Measurements from ENCODE around the gene ITGAE. TPM values are rescaled to one million over a fixed set of nuclear protein-coding genes. Genes with fewer than 3 reads are reported as not detected.

ITGAE gene
- total RNA-seq, 1 donor from 2014 or later: 13.3 TPM

DNA sequence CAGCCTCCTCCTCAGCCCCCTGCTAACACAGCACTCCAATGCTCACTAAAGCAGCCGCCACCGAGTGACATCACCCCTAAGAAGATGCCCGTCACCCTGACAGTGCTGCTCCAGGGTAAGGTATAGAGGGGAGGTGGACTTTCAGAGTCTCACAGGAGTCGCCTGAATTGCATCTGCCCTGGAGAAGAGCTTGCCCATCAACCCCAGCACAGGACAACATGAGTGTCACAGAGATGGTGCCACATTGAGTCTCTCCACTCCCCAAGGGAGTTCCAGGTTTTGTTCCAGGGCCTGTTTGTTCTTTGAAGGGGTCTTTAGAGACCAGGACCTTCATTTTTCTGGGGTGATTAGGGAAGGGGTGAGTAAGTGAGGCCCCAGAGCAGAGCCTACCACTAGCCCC lies 102.8 kb downstream of the ITGAE start:
- no peak for DNase-seq (ENCODE audit: extremely low read depth, low read depth, low spot score)

- DNase-seq (ENCODE audit: extremely low read depth, low read depth, low spot score): no peak
Measured at GRCh38 chr17:3697103-3697476, 103.9 kb downstream of the ITGAE start.

GRCh38 chr17:3695723-3696411 lies 105.1 kb downstream of the ITGAE start, which contains the start of gene P2RX5:
Gene P2RX5, minus strand, starts transcription at chr17:3696155. Its CDS starts 150 bp downstream, at chr17:3696005.
- no peak for DNase-seq (ENCODE audit: extremely low read depth, low read depth, low spot score)

- no peak for DNase-seq (ENCODE audit: extremely low read depth, low read depth, low spot score)
Measured at GRCh38 chr17:3695129-3695722, 105.8 kb downstream of the ITGAE start.

DNA sequence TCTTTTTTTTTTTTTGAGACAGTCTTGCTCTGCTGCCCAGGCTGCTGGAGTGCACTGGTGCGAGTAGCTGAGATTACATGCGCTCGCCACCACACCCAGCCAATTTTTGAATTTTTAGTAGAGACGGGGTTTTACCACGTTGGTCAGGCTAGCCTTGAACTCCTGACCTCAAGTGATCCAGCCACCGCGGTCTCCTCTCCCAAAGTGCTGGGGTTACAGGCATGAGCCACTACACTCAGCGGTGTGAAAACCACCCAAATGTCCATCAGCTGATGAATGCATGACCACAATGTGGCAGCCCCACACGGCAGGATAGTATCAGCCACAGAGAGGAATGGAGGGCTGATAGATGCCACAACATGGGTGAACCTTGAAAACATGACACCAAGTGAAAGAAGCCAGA lies 107.2 kb downstream of the ITGAE start:
- DNase-seq (ENCODE audit: extremely low read depth, low read depth, low spot score): no peak

GRCh38 chr17:3693141-3693540 lies 107.8 kb downstream of the ITGAE start:
- DNase-seq (ENCODE audit: extremely low read depth, low read depth, low spot score): no peak

DNA sequence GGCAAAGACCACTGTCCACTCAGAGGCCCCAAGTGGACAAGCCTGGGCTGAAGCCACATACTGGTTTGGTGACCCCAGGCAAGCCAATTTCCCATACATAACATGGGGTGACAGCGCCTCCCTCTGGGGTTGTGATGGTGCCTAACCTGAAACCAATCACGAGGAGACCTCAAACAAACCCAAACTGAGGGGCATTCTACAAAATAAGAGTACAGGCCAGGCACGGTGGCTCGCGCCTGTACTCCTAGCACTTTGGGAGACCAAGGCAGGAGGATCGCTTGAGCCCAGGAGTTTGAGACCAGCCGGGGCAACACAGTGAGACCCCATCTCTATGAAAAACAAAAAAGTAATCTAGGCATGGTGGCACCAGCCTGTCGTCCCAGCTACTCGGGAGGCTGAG lies 108.6 kb downstream of the ITGAE start:
- DNase-seq (ENCODE audit: extremely low read depth, low read depth, low spot score): no peak

- no peak for DNase-seq (ENCODE audit: extremely low read depth, low read depth, low spot score)
Measured at GRCh38 chr17:3691617-3692067, 109.3 kb downstream of the ITGAE start.

DNA sequence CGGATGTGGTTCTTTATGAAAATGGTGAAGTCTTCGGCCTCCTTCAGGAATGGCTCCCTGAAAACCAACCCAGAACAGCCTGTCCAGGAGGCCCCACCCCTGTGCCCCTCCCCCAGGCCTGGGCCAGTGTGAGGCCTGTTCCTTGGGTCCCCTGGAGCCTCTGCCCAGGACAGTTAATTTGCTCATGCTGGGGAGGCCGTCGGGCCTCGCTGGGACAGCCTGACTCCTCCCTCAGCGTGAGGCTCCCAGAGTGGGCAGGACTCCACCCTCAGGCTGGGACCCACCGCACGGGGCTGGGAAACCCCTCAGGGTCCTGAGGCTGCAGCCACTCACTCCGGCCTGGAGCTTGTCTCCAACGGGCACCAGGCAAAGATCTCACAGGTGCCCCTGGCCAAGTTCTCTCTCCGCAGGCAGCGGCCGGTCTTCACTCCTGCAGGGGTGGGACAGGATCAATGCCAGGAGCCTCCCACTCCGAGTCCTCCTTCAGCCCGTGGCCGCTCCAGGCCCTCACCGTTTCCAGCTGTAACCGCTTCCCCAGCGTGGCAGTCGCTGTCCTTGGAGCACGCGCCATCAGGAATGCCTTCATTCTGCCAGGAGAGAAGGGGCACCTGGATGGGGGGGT lies 110.8 kb downstream of the ITGAE start:
- no peak for DNase-seq (ENCODE audit: extremely low read depth, low read depth, low spot score)

DNA sequence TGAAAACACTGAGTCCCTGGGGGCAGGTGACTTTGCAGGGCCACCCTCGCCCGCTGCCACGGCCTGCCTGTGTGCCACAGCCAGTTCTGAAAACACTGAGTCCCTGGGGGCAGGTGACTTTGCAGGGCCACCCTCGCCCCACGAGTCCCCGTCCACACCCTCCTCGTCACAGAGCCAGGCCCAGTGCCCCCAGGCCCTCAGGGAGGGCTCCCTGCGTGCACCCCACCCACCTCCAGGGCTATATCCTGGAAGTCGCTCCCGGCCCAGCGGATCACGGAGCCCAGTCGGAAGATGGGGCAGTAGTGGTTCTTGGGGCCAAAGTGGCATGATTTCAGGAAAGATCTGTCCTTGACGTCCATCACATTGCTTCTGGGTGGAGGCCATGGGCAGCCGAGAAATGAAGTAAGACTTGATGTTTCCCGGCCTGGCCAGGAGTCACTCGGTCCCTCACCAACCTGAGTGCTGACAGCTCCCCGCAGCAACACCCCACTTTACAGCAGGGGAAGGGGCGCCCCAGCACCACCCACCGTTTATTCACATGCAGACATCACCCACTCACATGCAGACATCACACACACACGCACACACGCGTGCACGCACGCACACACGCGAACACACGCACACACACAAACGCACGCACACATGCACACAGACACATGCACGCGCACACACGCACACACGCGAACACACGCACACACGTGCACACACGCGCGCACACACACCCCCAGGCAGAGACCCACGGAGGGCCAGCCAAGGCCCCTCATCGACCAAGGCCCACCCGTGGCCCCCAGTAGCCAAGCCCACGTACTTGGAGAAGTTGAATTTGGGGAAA lies 111.5 kb downstream of the ITGAE start:
- no peak for DNase-seq (ENCODE audit: extremely low read depth, low read depth, low spot score)

DNA sequence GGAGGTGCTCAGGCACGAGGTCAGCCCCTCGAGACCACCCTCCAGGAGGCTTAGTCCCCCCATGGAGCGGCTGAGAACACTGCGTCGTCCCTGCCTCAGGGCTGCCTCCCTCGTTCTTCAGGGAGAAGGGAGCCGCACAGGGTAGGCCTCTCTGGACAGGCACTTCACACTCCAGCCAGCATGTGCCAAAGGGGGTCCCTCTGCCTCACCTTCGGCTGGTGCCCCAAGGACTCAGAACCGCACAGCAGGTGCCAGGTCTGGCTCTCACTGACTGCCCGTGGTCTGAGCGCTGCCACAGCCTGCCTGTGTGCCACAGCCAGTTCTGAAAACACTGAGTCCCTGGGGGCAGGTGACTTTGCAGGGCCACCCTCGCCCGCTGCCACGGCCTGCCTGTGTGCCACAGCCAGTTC lies 112.1 kb downstream of the ITGAE start:
- DNase-seq (ENCODE audit: extremely low read depth, low read depth, low spot score): no peak

- DNase-seq (ENCODE audit: extremely low read depth, low read depth, low spot score): no peak
Measured at GRCh38 chr17:3688027-3688553, 112.9 kb downstream of the ITGAE start.

DNA sequence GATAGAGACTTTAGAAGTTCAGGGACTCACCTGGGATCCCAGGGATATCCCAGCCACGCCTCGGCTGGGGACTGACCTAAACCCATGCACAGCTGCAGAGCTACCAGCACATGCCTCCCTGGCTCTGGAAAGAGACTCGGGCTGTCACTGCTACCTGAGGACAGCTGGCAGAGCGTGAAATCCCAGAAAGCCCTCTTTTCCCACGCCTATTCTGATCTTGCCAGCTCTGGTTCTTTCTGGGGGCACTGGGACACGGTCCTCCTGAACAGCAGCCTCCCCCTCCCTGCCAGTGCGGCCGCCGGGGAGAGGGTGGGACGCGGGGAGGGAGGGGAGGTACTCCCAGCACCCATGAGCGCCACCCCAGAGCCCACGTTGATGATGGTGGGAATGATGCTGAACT lies 115.8 kb downstream of the ITGAE start:
- DNase-seq (ENCODE audit: extremely low read depth, low read depth, low spot score): no peak

GRCh38 chr17:3683054-3683511 lies 117.9 kb downstream of the ITGAE start:
- DNase-seq (ENCODE audit: extremely low read depth, low read depth, low spot score): no peak

DNA sequence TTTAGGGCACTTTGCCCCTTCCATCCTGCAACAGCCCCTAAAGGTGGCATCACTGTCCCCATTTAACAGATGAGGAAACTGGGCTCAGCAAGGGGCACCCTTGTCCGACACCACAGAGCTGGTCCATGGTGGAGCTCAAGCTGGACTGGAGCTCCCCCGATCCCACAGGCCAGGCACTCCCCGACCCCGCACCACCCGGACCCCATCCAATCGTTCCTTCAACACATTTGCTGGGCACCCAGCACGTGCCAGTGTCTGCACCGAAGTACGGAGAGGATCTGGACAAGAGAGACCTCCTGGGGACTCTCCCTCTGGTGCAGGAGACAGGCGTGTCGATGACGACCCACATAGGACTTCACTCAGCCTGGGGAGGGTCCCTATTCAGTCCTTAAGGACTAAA lies 119.0 kb downstream of the ITGAE start:
- DNase-seq (ENCODE audit: extremely low read depth, low read depth, low spot score): no peak

DNA sequence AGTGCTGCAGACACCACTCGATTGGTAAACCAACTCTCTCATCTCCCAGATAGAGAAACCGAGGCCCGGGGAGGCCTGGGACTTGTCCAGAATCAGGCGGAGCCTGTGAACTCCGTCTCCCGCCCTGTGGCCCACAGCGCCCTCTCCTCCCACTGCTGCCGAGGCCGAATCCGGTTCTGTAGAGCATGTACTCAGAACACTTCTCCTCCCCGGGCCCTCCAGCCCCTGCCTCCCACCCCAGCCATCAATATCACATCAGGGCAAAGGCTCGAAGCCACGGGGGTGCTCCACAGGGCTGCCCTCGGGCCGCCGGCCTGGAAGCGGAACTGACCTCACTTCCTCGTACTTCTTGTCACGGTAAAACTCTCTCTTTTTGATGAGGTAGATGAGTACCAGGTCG lies 119.4 kb downstream of the ITGAE start:
- no peak for DNase-seq (ENCODE audit: extremely low read depth, low read depth, low spot score)

DNA sequence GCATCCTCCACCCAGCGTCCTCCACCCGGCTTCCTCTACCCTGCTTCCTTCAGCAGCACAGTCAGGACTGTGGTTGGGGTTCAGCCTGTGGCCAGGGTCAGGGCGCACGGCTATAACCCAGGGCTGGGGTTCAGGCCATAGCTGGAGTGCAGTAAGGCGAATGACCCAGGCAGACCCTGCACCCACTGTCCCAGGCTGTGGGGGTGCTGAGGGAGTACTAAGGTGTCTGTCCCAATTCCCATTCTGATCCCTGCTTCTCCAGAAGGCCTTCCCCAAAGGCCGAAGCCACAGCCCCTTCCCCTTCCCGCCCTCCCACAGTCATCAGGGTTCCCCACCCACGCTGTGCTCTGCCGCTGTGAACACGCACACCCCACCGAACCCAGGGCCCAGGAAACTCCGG lies 119.9 kb downstream of the ITGAE start:
- no peak for DNase-seq (ENCODE audit: extremely low read depth, low read depth, low spot score)

DNA sequence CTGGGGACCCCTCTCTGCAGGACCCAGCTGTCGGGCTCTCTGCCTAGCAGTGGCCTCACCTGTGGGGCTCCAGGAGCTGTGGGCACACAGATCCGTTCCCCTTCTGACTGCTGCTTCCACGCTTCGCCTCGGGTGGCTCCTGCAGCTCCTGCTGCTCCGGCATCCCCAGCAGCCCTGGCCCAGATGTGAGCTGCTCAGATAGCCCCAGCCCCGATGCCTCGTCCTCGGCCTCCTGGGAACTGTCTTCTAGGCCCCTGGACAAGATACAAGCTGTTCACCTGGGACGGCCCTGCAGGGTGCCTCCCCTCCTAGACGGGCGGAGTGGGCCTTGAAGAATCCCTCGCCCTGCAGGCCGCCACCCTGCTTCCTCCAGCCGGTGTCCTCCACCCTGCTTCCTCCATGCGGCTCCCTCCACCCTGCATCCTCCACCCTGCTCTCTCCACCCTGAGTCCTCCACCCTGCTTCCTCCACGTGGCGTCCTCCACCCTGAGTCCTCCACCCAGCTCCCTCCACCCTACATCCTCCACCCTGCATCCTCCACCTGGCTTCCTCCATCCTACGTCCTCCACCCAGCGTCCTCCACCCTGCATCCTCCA lies 121.4 kb downstream of the ITGAE start:
- no peak for DNase-seq (ENCODE audit: extremely low read depth, low read depth, low spot score)

DNA sequence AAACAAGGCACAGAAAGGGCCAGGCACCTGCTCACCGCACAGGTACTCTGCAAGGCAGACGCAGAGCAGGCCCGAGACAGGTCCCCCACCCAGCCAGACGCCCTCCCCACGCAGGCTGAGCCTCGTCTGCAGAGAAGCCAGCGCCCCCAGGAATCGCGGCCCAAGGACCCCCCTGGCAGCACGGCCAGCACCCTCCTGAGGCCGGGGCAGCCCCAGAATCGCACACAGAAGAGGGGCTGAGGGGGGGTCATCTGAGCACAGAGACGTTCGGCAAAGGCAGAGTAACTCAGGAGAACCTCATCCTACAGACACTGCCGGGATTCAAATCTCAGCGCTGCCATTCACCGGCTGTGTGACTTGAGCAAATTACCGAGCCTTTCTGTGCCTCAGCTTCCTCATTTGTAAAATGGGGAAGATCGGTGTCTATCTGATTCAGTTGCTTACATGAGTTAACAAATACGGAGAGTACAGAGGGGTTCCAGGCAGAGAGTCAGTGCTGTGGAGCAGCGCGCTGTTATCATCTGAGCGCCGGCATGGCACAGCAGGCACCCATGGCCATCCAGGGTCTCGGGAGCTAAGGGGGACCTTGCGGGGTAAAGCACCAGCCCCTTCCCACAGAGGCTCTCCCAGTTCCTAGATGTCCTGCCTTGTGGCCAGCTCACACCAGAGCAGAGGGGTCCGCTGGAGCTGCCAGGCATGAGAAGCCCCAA lies 122.0 kb downstream of the ITGAE start:
- no peak for DNase-seq (ENCODE audit: extremely low read depth, low read depth, low spot score)

Measured in glomerular endothelial cell (primary cell).